ENCODE measurements around the gene PRKN.

DNA sequence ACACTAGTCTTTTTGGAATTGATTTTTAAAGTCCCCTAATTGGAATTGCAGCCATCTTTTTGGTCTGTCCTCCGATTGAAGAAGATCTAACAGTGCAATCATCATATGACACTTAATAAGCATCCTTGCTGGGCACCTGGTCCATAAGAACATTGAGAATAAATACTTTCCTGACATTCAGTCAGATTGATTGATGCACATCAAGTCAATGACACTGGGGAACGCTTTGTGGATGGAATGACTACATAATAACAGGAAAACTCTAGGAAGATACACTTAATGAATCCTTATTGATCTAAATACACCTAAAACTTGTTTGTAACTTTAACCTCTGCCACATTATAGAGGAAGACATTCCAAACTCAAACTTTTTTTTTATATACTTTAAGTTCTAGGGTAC, 255.7 kb downstream of the PRKN start:
- TF ChIP-seq BCOR (IDR thresholded peaks at IDR 0.05) (no peak), PCBP2 (IDR thresholded peaks at IDR 0.05; ENCODE audit: low read depth, low read length, poor library complexity, severe bottlenecking) (no peak), ZNF707 (CRISPR knock-in tag; conservative IDR thresholded peaks at IDR 0.05) (no peak), MEF2D (tag; conservative IDR thresholded peaks at IDR 0.05; ENCODE audit: low read depth) (no peak), JUND (IDR thresholded peaks at IDR 0.05; ENCODE audit: borderline replicate concordance, low read depth, low read length) (no peak), JUND (tag; IDR thresholded peaks at IDR 0.05; ENCODE audit: borderline replicate concordance, low read depth, low read length) (no peak), POLR2AphosphoS5 (IDR thresholded peaks at IDR 0.05; ENCODE audit: control insufficient read depth, insufficient read depth, low read depth, low read length) (no peak), HDAC2 (IDR thresholded peaks at IDR 0.05) (no peak), RUNX1 (IDR thresholded peaks at IDR 0.05; ENCODE audit: low read depth) (no peak)
- TF ChIP-seq, protein P1, sequence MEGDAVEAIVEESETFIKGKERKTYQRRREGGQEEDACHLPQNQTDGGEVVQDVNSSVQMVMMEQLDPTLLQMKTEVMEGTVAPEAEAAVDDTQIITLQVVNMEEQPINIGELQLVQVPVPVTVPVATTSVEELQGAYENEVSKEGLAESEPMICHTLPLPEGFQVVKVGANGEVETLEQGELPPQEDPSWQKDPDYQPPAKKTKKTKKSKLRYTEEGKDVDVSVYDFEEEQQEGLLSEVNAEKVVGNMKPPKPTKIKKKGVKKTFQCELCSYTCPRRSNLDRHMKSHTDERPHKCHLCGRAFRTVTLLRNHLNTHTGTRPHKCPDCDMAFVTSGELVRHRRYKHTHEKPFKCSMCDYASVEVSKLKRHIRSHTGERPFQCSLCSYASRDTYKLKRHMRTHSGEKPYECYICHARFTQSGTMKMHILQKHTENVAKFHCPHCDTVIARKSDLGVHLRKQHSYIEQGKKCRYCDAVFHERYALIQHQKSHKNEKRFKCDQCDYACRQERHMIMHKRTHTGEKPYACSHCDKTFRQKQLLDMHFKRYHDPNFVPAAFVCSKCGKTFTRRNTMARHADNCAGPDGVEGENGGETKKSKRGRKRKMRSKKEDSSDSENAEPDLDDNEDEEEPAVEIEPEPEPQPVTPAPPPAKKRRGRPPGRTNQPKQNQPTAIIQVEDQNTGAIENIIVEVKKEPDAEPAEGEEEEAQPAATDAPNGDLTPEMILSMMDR (IDR thresholded peaks at IDR 0.05 in 2 of 3, conservative IDR thresholded peaks at IDR 0.05 in 1 of 3; ENCODE audit: insufficient read depth in 2 of 3, low read depth in 1 of 3, low read length in 3 of 3): no peak
